ENCODE measurements around the gene PRDX5.

The PRDX5 gene

DNA sequence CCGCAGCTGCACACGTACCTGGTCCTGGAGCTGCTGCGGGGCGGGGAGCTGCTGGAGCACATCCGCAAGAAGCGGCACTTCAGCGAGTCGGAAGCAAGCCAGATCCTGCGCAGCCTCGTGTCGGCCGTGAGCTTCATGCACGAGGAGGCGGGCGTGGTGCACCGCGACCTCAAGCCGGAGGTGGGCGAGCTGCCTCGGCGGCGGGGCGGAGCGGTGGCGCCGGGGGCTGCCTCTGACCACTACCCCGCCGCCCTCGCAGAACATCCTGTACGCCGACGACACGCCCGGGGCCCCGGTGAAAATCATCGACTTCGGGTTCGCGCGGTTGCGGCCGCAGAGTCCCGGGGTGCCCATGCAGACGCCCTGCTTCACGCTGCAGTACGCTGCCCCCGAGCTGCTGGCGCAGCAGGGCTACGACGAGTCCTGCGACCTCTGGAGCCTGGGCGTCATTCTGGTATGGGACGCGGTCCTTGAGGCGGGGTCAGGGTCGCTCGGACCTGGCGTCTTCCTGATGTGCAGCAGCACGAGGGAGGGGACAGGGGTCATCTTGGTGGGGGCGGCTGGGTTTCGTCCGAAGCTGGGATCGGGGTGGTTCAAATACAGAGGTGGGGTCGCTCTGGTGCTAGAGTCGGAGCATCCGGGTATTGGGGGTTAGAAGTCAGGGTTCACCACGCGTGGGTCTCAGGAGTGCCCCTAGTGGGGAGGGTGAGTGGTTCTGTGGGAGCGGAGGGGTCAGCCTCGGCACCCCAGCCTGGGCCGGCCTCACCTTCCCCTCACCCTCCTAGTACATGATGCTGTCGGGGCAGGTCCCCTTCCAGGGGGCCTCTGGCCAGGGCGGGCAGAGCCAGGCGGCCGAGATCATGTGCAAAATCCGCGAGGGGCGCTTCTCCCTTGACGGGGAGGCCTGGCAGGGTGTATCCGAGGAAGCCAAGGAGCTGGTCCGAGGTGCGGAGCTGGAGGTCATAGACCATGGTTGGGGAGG is 51.8 kb downstream of the PRDX5 start:
- CTCF ChIA-PET, result interaction anchor here (0.6 kb wide), 1 partner anchor 13 kb away, joined by 3 read pairs; no protein-coding TSS in a partner anchor
- no peak for TF ChIP-seq LEF1 (IDR thresholded peaks at IDR 0.05; ENCODE audit: borderline replicate concordance)
- TF ChIP-seq ARNT (IDR thresholded peaks at IDR 0.05), result no peak
- TF ChIP-seq L3MBTL2 (conservative IDR thresholded peaks at IDR 0.05), result no peak
- TF ChIP-seq FOXM1 (IDR thresholded peaks at IDR 0.05; ENCODE audit: borderline replicate concordance), result no peak
- TF ChIP-seq ELF4 (IDR thresholded peaks at IDR 0.05), result no peak
- no peak for TF ChIP-seq TARDBP (IDR thresholded peaks at IDR 0.05)
- TF ChIP-seq SUZ12 (IDR thresholded peaks at IDR 0.05), result no peak
- TF ChIP-seq ZNF384 (IDR thresholded peaks at IDR 0.05), result no peak
- TF ChIP-seq, protein P1, sequence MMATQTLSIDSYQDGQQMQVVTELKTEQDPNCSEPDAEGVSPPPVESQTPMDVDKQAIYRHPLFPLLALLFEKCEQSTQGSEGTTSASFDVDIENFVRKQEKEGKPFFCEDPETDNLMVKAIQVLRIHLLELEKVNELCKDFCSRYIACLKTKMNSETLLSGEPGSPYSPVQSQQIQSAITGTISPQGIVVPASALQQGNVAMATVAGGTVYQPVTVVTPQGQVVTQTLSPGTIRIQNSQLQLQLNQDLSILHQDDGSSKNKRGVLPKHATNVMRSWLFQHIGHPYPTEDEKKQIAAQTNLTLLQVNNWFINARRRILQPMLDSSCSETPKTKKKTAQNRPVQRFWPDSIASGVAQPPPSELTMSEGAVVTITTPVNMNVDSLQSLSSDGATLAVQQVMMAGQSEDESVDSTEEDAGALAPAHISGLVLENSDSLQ (IDR thresholded peaks at IDR 0.05), result no peak
- no peak for TF ChIP-seq HDGF (IDR thresholded peaks at IDR 0.05; ENCODE audit: borderline replicate concordance)
- TF ChIP-seq NFRKB (IDR thresholded peaks at IDR 0.05), result no peak
- no peak for TF ChIP-seq FOXA1 (IDR thresholded peaks at IDR 0.05)
- no peak for TF ChIP-seq CTBP1 (IDR thresholded peaks at IDR 0.05; ENCODE audit: borderline replicate concordance)
- TF ChIP-seq SP1 (IDR thresholded peaks at IDR 0.05), result no peak
- TF ChIP-seq BHLHE40 (IDR thresholded peaks at IDR 0.05; ENCODE audit: borderline replicate concordance), result no peak
- no peak for TF ChIP-seq FOXK2 (IDR thresholded peaks at IDR 0.05)
- POLR2A ChIA-PET, result interaction anchor here (1.2 kb wide), 1 partner anchor 15 kb away, joined by 3 read pairs; no protein-coding TSS in a partner anchor
- DNase-seq (ENCODE audit: extremely low spot score), result no peak

GRCh38 chr11:64371201-64371600 is 53.3 kb downstream of the PRDX5 start:
- TF ChIP-seq ZNF384 (IDR thresholded peaks at IDR 0.05) (no peak), BHLHE40 (IDR thresholded peaks at IDR 0.05; ENCODE audit: borderline replicate concordance) (no peak), SUZ12 (IDR thresholded peaks at IDR 0.05) (no peak), FOXA1 (IDR thresholded peaks at IDR 0.05) (no peak), FOXK2 (IDR thresholded peaks at IDR 0.05) (no peak), L3MBTL2 (conservative IDR thresholded peaks at IDR 0.05) (no peak)
- TF ChIP-seq, protein P1 (IDR thresholded peaks at IDR 0.05), result no peak
- POLR2A ChIA-PET, result interaction anchor here (1.2 kb wide), 1 partner anchor 15 kb away, joined by 3 read pairs; no protein-coding TSS in a partner anchor
- CTCF ChIA-PET, result no interaction called here
- no peak for DNase-seq (ENCODE audit: extremely low spot score)

Measured in HEK293T (cell line).